WI38 (cell line): ENCODE measurements around the gene ATP13A4.

Source experiments
- H3K4me3 ChIP-seq: 2 replicates; pipeline ENCODE4 v1.5.1; 2011; ENCODE audit warnings: low read depth, mild to moderate bottlenecking, control low read depth, low read length
- TF ChIP-seq, protein P1 (sequence below): IDR thresholded peaks from 2 replicates; pipeline ENCODE4 v1.5.1; 2012; ENCODE audit warnings: low read depth, mild to moderate bottlenecking, control low read depth, low read length

Gene ATP13A4

DNA sequence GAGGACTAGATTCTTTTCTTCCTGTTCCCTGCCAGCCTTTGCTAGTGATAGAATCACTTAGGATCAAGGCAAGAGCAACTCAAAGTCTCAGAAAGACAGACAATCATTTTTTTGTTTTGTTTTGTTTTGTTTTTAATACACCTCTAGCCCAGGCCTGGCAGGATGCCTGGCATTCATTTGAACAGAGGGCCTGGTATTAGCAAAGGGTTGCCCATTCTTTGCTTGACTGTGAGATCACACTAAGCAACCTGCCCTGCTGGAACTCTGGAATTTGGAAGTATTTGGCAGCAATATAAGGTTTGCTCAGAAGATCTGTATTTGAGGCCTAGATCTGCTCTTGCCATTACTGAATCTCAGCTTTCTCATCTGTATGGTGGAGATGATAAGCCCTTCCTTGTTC is 154.4 kb downstream of the ATP13A4 start:
- H3K4me3 ChIP-seq, result no peak overlapping the region
- TF ChIP-seq, protein P1, sequence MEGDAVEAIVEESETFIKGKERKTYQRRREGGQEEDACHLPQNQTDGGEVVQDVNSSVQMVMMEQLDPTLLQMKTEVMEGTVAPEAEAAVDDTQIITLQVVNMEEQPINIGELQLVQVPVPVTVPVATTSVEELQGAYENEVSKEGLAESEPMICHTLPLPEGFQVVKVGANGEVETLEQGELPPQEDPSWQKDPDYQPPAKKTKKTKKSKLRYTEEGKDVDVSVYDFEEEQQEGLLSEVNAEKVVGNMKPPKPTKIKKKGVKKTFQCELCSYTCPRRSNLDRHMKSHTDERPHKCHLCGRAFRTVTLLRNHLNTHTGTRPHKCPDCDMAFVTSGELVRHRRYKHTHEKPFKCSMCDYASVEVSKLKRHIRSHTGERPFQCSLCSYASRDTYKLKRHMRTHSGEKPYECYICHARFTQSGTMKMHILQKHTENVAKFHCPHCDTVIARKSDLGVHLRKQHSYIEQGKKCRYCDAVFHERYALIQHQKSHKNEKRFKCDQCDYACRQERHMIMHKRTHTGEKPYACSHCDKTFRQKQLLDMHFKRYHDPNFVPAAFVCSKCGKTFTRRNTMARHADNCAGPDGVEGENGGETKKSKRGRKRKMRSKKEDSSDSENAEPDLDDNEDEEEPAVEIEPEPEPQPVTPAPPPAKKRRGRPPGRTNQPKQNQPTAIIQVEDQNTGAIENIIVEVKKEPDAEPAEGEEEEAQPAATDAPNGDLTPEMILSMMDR, result no peak

DNA sequence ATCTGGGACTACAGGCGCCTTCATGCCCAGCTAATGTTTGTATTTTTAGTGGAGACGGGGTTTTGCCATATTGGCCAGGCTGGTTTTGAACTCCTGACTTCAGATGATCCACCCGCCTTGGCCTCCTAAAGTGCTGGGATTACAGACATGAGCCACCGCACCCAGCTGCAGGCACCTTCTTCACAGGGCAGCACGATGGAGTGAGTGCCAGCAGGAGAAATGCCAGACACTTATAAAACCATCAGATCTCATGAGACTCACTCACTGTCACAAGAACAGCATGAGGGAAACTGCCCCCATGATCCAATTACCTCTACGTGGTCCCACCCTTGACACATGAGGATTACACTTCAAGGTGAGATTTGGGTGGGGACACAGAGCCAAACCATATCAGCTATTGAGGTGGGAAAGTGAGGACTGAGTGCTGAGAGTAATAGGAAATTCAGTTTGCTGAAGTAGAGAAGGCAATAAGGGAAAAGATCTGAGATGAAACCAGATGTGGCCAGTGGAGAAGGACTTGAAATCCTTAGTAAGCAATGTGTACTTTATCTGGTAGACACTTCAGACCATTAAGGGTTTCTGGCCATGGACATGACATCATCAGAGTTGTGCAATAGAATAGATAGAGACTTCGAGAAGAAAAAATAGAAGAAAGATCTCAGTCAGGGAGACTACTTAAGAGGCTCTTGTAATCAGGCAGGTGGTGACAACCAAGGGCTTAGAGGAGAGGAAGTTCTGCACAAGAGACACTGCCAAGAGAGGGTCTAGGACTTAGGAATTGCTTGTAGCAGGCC is 158.0 kb downstream of the ATP13A4 start:
- no peak overlapping the region for H3K4me3 ChIP-seq
- TF ChIP-seq, protein P1, result no peak

- TF ChIP-seq, protein P1, result no peak
- no peak overlapping the region for H3K4me3 ChIP-seq
These were observed 162.8 kb downstream of the ATP13A4 start for GRCh38 chr3:193391902-193392301.

DNA sequence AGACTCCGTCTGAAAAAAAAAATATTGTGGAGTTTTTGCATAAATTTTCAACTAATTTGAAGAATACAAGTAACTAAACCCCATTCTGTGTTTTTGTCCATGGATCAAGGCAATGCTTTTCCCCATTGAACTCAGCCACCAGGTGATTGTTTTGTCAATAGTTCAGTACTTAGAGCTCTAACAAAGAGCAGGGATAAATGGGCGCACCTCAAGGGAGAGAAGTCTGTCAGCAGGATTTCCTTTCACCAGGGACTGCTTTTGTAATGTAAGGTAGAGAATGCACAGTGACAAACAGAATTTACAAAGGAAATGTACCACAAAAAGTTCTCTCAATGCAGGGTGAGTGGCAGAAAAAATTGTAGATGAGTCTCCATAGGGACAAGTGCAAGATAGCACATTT is 165.4 kb downstream of the ATP13A4 start:
- TF ChIP-seq, protein P1, result no peak
- H3K4me3 ChIP-seq, result no peak overlapping the region

DNA sequence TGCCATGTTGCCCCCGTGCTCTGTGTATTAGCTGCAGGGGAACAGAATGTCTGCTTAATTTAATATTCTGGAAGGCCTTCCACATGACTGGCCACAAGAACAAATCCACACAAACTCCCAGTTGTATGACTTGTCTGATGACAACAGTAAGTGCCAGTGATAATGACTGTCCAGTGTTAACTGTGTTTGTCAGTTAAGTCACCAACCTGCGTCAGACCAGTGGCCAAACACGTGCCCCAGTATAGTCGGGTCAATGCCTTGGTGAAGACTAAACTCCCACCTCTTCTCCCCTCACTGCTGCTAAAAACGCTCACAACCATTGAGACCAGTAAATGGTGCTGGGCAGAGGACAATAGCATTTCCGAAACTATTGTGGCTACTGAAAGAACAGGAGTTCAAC is 166.3 kb downstream of the ATP13A4 start:
- TF ChIP-seq, protein P1, result no peak
- no peak overlapping the region for H3K4me3 ChIP-seq

GRCh38 chr3:193387596-193387995 is 167.1 kb downstream of the ATP13A4 start:
- TF ChIP-seq, protein P1, result no peak

GRCh38 chr3:193378706-193379105 is 176.0 kb downstream of the ATP13A4 start, which contains the start of gene ATP13A5:
ATP13A5 (minus strand) TSS chr3:193378753; CDS start chr3:193378725, 28 bp downstream.
- TF ChIP-seq, protein P1, result no peak
- H3K4me3 ChIP-seq, result no peak within 1 kb of the TSS

More at GRCh38 chr3:193387596-193387995, 167.1 kb downstream of the ATP13A4 start:
- H3K4me3 ChIP-seq, result no peak overlapping the region
